Measurements from ENCODE around the gene FBXO3. TPM values are rescaled to one million over a fixed set of nuclear protein-coding genes. Genes with fewer than 3 reads are reported as not detected.

Gene FBXO3
- total and polyA plus RNA-seq, 9 donors = 22.2 to 34.8 (median 26.2) TPM

- peaks cover 25% of the 10 kb centered on the region for H3K4me1 ChIP-seq (ENCODE audit: control insufficient read depth, insufficient read depth, low read length)
- H3K4me3 ChIP-seq (ENCODE audit: low read length) = no peak overlapping the region
- no peaks in the 10 kb centered on the region for H3K9me3 ChIP-seq (replicated peaks; ENCODE audit: control insufficient read depth, low read depth, low read length)
- H3K36me3 ChIP-seq (ENCODE audit: control insufficient read depth, insufficient read depth, low read length) = no peaks in the 10 kb centered on the region
- no peak overlapping the region for H3K27ac ChIP-seq (ENCODE audit: low read length)
- no CpG with 5 or more reads among the region's 3 CpGs for WGBS (ENCODE audit: insufficient coverage)
- DNase-seq = no peak
- peaks cover 4% of the 10 kb centered on the region for H3K27me3 ChIP-seq (ENCODE audit: control insufficient read depth, insufficient read depth, low read length)
Observed at GRCh38 chr11:33697997-33698396, 76.3 kb downstream of the FBXO3 start.

DNA sequence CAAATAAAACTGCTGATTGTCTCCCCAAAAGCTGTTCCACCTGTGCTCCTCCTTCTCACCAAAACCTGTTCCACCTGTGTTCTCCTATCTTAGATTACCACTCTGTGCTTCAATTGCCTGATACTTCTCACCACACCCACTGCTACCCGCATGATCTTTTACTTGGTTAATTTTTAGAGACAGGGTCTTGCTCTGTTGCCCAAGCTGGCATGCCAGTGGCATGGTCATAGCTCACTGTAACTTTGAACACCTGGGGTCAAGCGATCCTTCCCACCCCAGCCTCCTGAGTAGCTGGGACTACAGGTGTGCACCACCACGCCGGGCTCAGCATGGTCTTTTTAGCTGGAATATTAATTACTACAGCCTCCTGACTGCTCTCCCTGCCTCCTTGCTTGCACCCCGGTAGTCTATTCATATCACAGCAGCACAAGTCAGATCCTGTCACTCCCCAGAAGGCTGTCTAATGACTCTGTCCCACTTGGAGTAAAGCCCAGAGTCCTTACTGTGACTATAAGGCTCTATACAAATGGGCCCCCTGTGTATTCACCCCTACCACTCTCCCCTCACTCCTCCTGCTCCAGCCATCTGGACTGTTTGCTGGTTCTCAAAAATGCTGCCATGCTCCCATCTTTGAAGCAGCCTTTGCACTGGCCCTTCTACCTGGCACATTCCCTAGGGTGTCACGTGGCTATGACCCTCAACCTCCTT is 77.2 kb downstream of the FBXO3 start:
- 72% methylated on average over 6 of the region's 6 CpGs for WGBS (ENCODE audit: insufficient coverage)
- H3K9me3 ChIP-seq (replicated peaks; ENCODE audit: control insufficient read depth, low read depth, low read length) = no peaks in the 10 kb centered on the region
- DNase-seq = peak; percentile 53

DNA sequence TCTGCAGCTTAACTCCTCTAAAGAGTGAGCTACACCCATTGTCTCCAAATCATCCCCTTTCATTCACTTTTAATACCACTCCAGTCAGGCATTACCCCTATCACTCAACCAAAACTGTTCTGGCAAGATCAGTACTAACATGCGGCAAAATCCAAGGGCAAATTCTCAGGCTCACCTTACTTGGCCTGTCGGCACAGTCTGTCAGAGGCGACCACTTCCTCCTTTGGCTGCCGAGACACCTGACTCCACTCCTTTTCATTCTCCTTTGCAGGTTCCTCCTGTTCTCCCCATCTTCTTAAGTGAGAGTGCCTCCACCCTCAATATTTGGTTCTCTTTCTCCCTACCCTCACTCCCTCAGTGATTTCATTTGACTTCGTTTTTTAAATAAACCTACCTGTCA is 77.9 kb downstream of the FBXO3 start:
- Histone ChIP-seq H3K36me3 (ENCODE audit: control insufficient read depth, insufficient read depth, low read length) (no peaks in the 10 kb centered on the region), H3K4me3 (ENCODE audit: low read length) (no peak overlapping the region), H3K27ac (ENCODE audit: low read length) (no peak overlapping the region), H3K4me1 (ENCODE audit: control insufficient read depth, insufficient read depth, low read length) (peaks cover 30% of the 10 kb centered on the region), H3K27me3 (ENCODE audit: control insufficient read depth, insufficient read depth, low read length) (peaks cover 4% of the 10 kb centered on the region), H3K9me3 (replicated peaks; ENCODE audit: control insufficient read depth, low read depth, low read length) (no peaks in the 10 kb centered on the region)
- 85% methylated on average over 5 of the region's 5 CpGs for WGBS (ENCODE audit: insufficient coverage)
- no peak for DNase-seq

More for the DNA sequence above, 77.2 kb downstream of the FBXO3 start:
- Histone ChIP-seq H3K27me3 (ENCODE audit: control insufficient read depth, insufficient read depth, low read length) (peaks cover 4% of the 10 kb centered on the region), H3K36me3 (ENCODE audit: control insufficient read depth, insufficient read depth, low read length) (no peaks in the 10 kb centered on the region), H3K27ac (ENCODE audit: low read length) (no peak overlapping the region), H3K4me1 (ENCODE audit: control insufficient read depth, insufficient read depth, low read length) (peaks cover 30% of the 10 kb centered on the region), H3K4me3 (ENCODE audit: low read length) (no peak overlapping the region)

- H3K36me3 ChIP-seq (ENCODE audit: control insufficient read depth, insufficient read depth, low read length) = no peaks in the 10 kb centered on the region
- no peaks in the 10 kb centered on the region for H3K9me3 ChIP-seq (replicated peaks; ENCODE audit: control insufficient read depth, low read depth, low read length)
- DNase-seq = peak; percentile 47
- peaks cover 4% of the 10 kb centered on the region for H3K27me3 ChIP-seq (ENCODE audit: control insufficient read depth, insufficient read depth, low read length)
- H3K4me3 ChIP-seq (ENCODE audit: low read length) = no peak overlapping the region
- 78% methylated on average over 3 of the region's 4 CpGs for WGBS (ENCODE audit: insufficient coverage)
- H3K4me1 ChIP-seq (ENCODE audit: control insufficient read depth, insufficient read depth, low read length) = peaks cover 34% of the 10 kb centered on the region
- no peak overlapping the region for H3K27ac ChIP-seq (ENCODE audit: low read length)
Observed at GRCh38 chr11:33695051-33695566, 79.2 kb downstream of the FBXO3 start.

- DNase-seq = no peak
- no peak overlapping the region for H3K27ac ChIP-seq (ENCODE audit: low read length)
- no peak overlapping the region for H3K4me3 ChIP-seq (ENCODE audit: low read length)
- H3K4me1 ChIP-seq (ENCODE audit: control insufficient read depth, insufficient read depth, low read length) = peaks cover 29% of the 10 kb centered on the region
- WGBS (ENCODE audit: insufficient coverage) = no CpG with 5 or more reads among the region's 4 CpGs
- no peaks in the 10 kb centered on the region for H3K9me3 ChIP-seq (replicated peaks; ENCODE audit: control insufficient read depth, low read depth, low read length)
- H3K27me3 ChIP-seq (ENCODE audit: control insufficient read depth, insufficient read depth, low read length) = peaks cover 3% of the 10 kb centered on the region
- H3K36me3 ChIP-seq (ENCODE audit: control insufficient read depth, insufficient read depth, low read length) = no peaks in the 10 kb centered on the region
Observed at GRCh38 chr11:33694346-33695050, 79.8 kb downstream of the FBXO3 start.

DNA sequence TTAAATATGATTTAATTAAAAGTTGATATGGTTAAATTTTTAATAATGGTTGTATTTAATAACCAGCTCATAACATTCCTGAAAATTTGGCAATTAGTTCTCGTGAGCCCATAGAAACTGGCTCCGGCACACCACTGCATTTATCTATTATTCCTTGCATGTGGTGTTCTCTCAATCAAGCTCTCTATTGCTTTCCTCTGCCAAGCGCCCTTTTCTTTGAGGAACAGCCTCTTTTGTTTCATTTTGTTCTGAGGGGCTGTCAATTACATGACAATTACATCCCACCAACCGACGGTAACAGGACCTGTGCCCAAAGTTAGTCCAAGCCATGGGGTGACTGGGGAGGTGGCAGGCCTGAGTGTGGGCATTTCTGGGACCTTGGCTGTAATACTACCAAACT is 81.8 kb downstream of the FBXO3 start:
- 50% methylated on average over 2 of the region's 5 CpGs for WGBS (ENCODE audit: insufficient coverage)
- H3K27me3 ChIP-seq (ENCODE audit: control insufficient read depth, insufficient read depth, low read length) = no peaks in the 10 kb centered on the region
- peaks cover 29% of the 10 kb centered on the region for H3K4me1 ChIP-seq (ENCODE audit: control insufficient read depth, insufficient read depth, low read length)
- peak overlapping the region; percentile 88 for H3K27ac ChIP-seq (ENCODE audit: low read length)
- no peak overlapping the region for H3K4me3 ChIP-seq (ENCODE audit: low read length)
- H3K9me3 ChIP-seq (replicated peaks; ENCODE audit: control insufficient read depth, low read depth, low read length) = peaks cover under 1% of the 10 kb centered on the region
- no peaks in the 10 kb centered on the region for H3K36me3 ChIP-seq (ENCODE audit: control insufficient read depth, insufficient read depth, low read length)
- no peak for DNase-seq

DNA sequence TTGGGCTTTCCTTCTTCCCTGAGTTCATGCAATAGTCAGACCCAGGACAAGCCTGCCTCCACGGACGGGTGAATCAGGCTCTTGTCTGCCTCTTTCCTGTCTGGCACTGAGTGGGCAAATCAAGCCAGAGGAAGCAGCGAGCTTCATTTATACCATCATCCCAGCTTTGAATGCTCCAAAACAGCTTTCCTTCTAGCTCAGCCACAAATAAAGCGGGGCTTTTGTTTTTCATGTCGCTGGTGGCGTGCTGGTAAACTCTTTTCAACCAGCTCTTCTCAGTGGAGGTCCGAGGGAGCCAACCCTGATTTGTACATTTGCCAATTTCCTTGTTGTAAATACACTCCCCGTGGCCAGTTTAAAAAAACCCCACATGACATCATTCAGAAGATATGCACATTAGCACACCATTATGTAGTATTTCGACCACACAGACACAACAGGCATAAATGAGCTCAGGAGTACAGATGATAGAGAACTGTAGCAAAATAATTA is 82.3 kb downstream of the FBXO3 start:
- Histone ChIP-seq H3K27ac (ENCODE audit: low read length) (peak overlapping the region; percentile 88), H3K4me1 (ENCODE audit: control insufficient read depth, insufficient read depth, low read length) (peaks cover 29% of the 10 kb centered on the region), H3K4me3 (ENCODE audit: low read length) (no peak overlapping the region), H3K27me3 (ENCODE audit: control insufficient read depth, insufficient read depth, low read length) (no peaks in the 10 kb centered on the region), H3K9me3 (replicated peaks; ENCODE audit: control insufficient read depth, low read depth, low read length) (peaks cover 4% of the 10 kb centered on the region), H3K36me3 (ENCODE audit: control insufficient read depth, insufficient read depth, low read length) (no peaks in the 10 kb centered on the region)
- WGBS (ENCODE audit: insufficient coverage) = 19% methylated on average over 5 of the region's 9 CpGs
- peak; percentile 92 for DNase-seq

GRCh38 chr11:33691066-33691864 is 83.1 kb downstream of the FBXO3 start:
- Histone ChIP-seq H3K4me3 (ENCODE audit: low read length) (no peak overlapping the region), H3K27me3 (ENCODE audit: control insufficient read depth, insufficient read depth, low read length) (no peaks in the 10 kb centered on the region), H3K36me3 (ENCODE audit: control insufficient read depth, insufficient read depth, low read length) (no peaks in the 10 kb centered on the region), H3K4me1 (ENCODE audit: control insufficient read depth, insufficient read depth, low read length) (peaks cover 29% of the 10 kb centered on the region), H3K27ac (ENCODE audit: low read length) (peak overlapping the region; percentile 88), H3K9me3 (replicated peaks; ENCODE audit: control insufficient read depth, low read depth, low read length) (peaks cover 4% of the 10 kb centered on the region)
- DNase-seq = no peak
- WGBS (ENCODE audit: insufficient coverage) = 73% methylated on average over 2 of the region's 6 CpGs

Data from muscle of leg (tissue), 11 donors.